NCI-H2171 treated with DMSO at 0.1 percent for 48 hours (cell line): ENCODE measurements around the gene GSTA5.
"Not testable (repeated sequence)": the region's sequence is repeated elsewhere in the genome, so short reads cannot be mapped to it uniquely, and the experiment has no call there.

Experiments
- DNase-seq: peaks from one replicate; lab custom pipeline; 2025; lab: John Stamatoyannopoulos, UW

The GSTA5 gene

DNA sequence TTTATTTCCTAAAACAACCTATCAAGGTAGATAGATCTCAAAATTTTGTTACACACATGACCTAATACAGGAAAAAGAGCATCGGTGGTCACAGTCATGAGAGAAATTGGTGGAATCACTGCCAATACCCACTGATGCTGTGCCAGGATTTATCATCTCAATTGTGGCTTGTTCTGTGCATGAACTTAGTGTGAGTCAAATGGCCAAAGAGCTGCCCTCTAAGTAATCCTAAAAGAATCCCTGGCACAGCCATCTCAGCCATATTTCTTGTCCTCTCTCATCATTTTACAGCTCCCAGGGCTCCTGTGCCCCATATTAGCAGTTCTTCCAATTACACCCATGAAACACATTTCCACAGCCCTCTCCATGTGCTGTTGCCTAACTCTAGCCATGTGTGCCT is 6.1 kb downstream of the GSTA5 start:
- DNase-seq: no peak

GRCh38 chr6:52830869-52831268 is 9.7 kb downstream of the GSTA5 start:
- DNase-seq: not testable (repeated sequence)

DNA sequence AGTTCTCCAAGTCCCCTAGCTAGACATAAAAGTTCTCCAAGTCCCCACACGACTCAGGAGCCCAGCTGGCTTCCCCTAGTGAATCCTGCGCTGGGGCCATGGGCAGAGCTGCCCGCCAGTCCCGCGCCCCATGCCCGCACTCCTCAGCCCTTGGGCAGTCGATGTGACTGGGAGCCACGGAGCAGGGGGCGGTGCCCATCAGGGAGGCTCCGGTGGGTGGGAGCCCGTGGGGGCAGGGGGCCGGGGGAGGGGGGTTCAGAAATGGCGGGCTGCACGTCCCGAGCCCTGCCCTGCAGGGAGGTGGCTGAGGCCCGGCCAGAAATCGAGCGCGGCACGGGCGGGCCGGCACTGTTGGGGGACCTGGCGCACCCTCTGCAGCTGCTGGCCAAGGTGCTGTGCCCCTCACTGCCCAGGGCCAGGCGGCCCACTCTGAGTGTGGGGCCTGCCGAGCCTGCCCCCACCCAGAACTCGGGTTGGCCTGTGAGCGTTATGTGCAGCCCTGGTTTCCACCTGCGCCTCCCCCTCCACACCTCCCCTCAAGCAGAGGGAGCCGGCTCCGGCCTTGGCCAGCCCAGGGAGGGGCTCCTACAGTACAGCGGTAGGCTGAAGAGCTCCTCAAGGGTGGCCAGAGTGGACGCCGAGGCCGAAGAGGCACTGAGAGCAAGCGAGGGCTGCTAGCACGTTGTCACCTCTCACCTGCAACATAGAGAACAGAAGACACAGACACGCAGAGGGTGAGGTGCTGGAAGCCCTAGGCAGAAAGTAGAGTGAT is 11.4 kb downstream of the GSTA5 start:
- no peak for DNase-seq

DNA sequence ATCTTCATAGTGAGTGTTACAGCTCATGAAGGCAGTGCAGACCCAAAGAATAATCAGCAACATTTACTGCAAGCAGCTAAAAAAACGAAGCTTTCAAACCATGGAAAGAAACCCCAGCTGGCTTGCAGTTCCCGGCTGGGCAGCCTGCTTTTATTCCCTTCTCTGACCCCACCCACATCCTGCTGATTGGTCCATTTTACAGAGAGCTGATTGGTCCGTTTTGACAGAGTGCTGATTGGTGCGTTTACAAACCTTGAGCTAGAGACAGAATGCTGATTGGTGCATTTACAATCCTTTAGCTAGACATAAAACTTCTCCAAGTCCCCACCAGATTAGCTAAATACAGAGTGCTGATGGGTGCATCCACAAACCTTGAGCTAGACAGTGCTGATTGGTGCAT is 12.0 kb downstream of the GSTA5 start:
- not testable (repeated sequence) for DNase-seq

GRCh38 chr6:52827073-52827783 is 13.4 kb downstream of the GSTA5 start:
- DNase-seq: not testable (repeated sequence)

GRCh38 chr6:52826513-52826912 is 14.1 kb downstream of the GSTA5 start:
- no peak for DNase-seq

DNA sequence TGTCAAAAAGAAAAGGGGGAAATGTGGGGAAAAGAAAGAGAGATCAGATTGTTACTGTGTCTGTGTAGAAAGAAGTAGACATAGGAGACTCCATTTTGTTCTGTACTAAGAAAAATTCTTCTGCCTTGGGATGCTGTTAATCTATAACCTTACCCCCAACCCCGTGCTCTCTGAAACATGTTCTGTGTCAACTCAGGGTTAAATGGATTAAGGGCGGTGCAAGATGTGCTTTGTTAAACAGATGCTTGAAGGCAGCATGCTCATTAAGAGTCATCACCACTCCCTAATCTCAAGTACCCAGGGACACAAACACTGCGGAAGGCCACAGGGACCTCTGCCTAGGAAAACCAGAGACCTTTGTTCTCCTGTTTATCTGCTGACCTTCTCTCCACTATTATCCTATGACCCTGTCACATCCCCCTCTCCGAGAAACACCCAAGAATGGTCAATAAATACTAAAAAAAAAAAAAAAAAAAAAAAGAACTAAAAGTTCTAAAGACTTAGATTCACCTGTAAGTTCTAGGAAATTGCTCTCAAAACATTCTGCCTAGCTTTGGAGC is 14.6 kb downstream of the GSTA5 start:
- not testable (repeated sequence) for DNase-seq

DNA sequence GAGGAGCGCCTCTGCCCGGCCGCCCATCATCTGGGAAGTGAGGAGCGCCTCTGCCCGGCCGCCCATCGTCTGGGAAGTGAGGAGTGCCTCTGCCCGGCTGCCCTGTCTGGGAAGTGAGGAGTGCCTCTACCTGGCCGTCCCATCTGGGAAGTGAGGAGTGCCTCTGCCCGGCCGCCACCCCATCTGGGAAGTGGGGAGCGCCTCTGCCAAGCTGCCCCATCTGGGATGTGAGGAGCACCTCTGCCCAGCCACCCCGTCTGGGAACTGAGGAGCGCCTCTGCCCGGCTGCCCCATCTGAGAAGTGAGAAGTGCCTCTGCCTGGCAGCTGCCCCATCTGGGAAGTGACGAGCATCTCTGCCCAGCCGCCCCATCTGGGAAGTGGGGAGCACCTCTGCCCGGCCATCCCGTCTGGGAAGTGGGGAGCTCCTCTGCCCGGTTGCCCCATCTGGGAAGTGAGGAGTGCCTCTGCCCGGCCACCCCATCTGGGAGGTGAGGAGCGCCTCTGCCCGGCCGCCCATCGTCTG is 15.3 kb downstream of the GSTA5 start:
- DNase-seq: not testable (repeated sequence)

DNA sequence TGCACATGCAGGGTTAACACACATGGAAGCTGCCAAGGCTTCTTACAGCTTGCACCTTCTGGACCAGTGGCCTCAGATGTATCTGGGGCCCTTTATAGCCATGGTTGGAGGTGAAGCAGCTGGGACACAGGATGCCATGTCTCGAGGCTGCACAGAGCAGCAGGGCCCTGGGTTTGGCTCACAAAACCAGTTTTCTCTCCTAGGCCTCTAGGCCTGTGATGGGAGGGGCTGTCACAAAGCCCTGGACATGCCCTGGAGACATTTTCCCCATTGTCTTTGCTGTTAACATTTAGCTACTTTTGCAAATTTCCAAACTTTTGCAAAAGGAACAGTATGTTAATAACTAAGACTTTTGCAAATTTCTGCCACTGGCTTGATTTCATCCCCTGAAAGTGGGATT is 18.8 kb downstream of the GSTA5 start:
- DNase-seq: no peak

DNA sequence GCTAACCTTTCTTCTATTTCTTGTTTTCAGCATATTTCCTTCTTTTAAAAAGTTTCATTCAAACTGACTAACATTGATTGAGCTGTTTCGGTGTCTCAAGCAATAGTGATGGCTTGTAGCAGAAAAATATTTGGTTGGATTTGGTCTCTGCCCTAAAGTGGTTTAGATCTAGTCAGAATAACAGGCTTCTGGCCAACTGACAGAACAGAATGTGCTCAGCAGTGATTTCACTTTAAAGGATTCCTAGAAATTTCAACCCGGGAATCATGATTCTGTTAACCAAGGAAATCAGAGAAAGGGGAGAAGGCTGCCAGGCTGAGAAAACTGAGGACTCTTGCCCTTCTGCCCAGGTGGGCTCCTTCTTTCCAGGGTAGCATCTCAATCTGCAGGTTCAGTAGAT is 20.4 kb downstream of the GSTA5 start:
- DNase-seq: no peak

DNA sequence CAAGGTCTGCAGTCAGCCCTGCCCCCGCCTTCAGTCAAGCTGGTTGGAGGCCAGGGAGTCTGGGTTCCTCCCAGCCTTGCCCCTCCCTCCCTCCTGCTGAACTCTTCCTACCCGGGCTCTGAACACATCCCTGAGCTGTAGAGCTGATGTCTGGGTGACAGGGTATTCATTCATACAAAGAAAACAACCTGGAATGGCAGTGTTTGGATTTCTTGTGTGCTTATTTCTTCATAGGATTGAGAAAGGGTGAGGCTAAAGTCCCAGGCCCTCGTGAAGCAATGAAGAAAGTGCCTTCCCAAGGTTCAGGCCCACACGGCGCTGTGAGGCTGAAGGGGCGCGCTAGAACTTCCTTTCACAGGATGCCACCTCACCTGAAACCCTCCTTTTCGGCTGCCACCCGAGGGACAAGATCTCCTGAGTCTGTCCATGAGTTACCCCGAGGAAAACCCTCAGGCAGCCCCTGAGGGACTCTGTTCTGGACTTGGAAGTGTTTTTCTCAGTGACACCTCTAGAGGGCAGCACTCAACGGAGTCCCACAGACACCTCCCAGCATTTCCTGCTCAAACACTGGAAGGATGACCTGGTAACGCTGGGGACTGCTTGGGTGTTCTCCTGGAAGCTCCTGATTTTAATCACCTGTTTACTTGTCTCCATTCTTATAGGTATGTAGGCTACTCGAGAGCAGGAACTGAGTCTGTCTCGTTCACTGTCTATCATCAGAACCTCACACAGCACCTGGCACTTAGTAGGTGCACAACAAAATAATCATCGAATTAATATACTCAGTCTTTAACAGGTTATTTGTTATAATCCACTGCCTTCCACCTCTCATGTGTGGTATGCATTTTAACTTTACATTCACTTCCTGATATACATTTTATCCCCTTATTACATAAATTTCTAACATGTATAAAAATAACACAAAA is 25.2 kb downstream of the GSTA5 start:
- peak; percentile 23 for DNase-seq

- not testable (repeated sequence) for DNase-seq
Observed at GRCh38 chr6:52814545-52814944, 26.1 kb downstream of the GSTA5 start.

- DNase-seq: not testable (repeated sequence)
Observed at GRCh38 chr6:52809777-52810176, 30.8 kb downstream of the GSTA5 start.

- DNase-seq: no peak
Observed at GRCh38 chr6:52808660-52809059, 32.0 kb downstream of the GSTA5 start.

DNA sequence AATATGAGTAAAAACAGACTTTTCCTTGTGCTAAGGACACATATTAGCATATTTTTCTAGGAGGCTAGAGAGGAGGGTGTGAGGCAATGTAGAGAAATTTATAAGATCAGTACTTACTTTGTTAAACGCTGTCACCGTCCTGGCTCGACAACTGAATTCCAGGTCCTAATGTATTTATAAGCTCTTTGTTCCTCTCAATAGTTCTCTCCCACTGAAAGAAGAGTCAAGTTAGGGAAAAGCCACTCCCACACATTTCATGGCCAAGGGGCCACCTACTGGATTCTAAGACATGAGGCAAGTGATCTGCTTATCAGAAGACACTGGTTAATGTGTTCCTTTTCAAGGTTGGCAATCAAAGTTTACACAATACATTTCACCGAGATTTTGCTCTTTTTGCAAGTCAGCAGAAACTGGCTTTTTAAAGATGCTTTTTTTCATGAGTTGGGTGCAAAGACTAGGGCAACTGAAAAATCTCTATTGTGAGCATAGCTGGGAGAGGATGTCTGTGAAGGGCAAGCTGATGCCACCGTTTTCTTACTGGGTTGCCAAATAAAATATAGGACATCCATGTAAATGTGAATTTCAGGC is 36.9 kb downstream of the GSTA5 start, which contains the start of gene GSTA1:
Gene GSTA1, minus strand, starts transcription at position 149 of the 588 bp plus-strand sequence. CDS start 4,549 bp downstream, outside the sequence.
- not testable (repeated sequence) for DNase-seq

- no peak for DNase-seq
Observed at GRCh38 chr6:52802806-52803205, 37.8 kb downstream of the GSTA5 start.

GRCh38 chr6:52801188-52801841 is 39.3 kb downstream of the GSTA5 start:
- no peak for DNase-seq

- not testable (repeated sequence) for DNase-seq
Observed at GRCh38 chr6:52799272-52799671, 41.3 kb downstream of the GSTA5 start.

DNA sequence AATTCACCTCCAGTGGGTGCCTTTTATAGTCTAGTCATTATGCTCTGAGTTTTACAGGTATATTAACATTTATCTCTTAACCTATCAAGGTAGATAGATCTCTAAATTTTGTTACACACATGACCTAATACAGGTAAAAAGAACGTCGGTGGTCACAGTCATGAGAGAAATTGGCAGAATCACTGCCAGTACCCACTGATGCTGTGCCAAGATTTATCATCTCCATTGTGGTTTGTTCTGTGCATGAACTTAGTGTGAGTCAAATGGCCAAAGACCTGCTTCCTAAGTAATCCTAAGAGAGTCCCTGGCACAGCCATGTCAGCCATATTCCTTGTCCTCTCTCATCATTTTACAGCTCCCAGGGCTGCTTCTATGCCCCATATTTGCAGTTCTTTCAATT is 46.2 kb downstream of the GSTA5 start:
- DNase-seq: not testable (repeated sequence)

GRCh38 chr6:52790861-52791260 is 49.8 kb downstream of the GSTA5 start:
- no peak for DNase-seq

- DNase-seq: not testable (repeated sequence)
Observed at GRCh38 chr6:52789658-52790057, 51.0 kb downstream of the GSTA5 start.
